GM12872 (cell line): ENCODE results near the gene TSSK6.

ENCODE experiments used
- TF ChIP-seq, protein P1 (sequence below): IDR thresholded peaks from 3 replicates; pipeline ENCODE4 v1.5.1; 2011; ENCODE audit warnings: low read depth, mild to moderate bottlenecking, low read length, moderate library complexity; ENCODE audit not compliant: insufficient read depth

Gene TSSK6

GRCh38 chr19:19543101-19543500, 27.8 kb upstream of the TSSK6 start:
- TF ChIP-seq, protein P1, sequence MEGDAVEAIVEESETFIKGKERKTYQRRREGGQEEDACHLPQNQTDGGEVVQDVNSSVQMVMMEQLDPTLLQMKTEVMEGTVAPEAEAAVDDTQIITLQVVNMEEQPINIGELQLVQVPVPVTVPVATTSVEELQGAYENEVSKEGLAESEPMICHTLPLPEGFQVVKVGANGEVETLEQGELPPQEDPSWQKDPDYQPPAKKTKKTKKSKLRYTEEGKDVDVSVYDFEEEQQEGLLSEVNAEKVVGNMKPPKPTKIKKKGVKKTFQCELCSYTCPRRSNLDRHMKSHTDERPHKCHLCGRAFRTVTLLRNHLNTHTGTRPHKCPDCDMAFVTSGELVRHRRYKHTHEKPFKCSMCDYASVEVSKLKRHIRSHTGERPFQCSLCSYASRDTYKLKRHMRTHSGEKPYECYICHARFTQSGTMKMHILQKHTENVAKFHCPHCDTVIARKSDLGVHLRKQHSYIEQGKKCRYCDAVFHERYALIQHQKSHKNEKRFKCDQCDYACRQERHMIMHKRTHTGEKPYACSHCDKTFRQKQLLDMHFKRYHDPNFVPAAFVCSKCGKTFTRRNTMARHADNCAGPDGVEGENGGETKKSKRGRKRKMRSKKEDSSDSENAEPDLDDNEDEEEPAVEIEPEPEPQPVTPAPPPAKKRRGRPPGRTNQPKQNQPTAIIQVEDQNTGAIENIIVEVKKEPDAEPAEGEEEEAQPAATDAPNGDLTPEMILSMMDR = no peak

DNA sequence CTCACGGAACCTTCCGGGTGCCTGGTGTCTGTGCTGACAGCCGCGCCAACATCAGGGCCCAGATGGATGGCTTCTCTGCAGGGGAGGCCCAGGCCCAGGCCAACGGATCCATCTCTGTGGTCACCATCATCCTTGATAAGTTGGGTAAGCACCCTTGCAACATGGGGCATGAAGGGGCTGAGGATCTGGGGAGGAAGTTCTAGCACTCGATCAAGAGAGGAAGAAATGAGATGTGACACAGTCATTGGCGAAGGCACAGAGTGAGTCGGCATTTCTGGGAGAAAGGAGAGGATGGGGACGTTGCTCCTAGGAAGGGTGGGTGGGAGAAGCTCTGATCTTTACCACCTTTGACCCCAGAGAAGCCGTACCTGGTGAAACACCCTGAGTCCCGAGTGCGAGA, 27.2 kb upstream of the TSSK6 start:
- TF ChIP-seq, protein P1 = no peak

- TF ChIP-seq, protein P1 = no peak
Measured at GRCh38 chr19:19541616-19542015, 26.3 kb upstream of the TSSK6 start.

DNA sequence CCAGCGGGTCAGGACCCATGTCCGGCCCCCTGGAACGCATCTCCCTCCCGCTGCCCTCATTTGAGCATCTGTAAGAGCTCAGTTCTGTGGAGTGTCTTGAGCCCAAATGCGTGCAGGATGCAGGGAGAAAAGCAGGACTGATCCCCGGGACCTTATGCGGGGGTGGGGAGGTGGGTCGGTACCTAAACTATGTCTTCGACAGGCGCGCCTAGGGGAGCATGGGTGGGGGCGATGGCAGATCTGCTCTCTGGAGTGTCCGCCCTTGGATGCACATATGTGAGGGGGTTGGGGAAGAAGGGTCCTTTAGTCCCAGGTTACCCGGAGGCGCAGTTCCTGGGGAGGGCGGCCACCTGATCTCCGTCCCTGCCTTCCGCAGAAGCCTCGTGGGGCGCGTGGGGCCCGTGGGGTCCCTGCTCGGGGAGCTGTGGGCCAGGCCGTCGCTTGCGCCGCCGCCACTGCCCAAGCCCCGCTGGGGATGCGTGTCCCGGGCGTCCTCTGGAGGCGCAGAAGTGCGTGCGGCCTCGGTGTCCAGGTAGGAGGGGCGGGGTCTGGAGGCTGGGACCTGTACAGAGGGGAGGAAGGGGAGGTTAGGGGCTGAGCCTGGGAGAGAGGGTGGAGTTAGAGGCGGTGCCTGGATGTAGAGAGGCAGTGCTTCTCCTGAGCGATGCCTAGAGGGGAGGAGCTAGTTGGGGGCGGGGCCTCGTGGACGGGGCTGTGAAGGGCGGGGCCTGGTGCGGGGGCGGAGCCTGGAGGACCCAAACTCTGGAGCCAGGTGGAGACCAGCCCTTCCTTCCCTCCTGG, 25.6 kb upstream of the TSSK6 start:
- TF ChIP-seq, protein P1 = no peak

- TF ChIP-seq, protein P1 = no peak
Measured at GRCh38 chr19:19540064-19540714, 24.8 kb upstream of the TSSK6 start.

DNA sequence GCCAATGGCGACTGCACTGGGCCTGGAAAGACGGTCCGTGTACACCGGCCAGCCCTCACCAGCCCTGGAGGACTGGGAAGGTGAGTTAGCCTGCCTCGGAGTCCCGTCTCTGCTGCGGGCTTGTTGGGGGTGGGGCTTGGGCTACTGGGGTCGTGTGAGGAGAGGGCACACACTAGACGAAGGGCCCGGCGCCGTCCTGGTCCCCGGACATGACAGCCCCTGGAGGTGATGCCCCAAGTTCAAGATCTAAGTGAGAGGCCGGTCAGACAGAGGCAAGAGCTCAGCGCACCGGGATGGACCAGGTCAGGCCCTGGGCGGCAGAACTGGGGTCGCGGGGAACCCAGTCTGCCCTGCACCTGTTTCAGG, 24.3 kb upstream of the TSSK6 start:
- TF ChIP-seq, protein P1 = no peak

- TF ChIP-seq, protein P1 = no peak
Measured at GRCh38 chr19:19538785-19539166, 23.4 kb upstream of the TSSK6 start.
